BJ (cell line): ENCODE measurements around the gene DMD. TPM values are rescaled to one million over a fixed set of nuclear protein-coding genes. Genes with fewer than 3 reads are reported as not detected.

ENCODE experiments used
- CTCF ChIA-PET: fragments of 350-600 bp; formaldehyde crosslinking; extraction: SDS; loops from one replicate; lab custom pipeline; 2021; ENCODE audit warnings: antibody characterized with exemption, inconsistent platforms; lab: Yijun Ruan, JAX
- POLR2A ChIA-PET: fragments of 300-600 bp; sonication (Branson Sonifier 250); formaldehyde crosslinking; extraction: SDS; loops from one replicate; lab custom pipeline; 2021; ENCODE audit warnings: antibody characterized with exemption; lab: Charles Lee
- DNase-seq: peaks from one replicate; pipeline ENCODE4 v3.0.0-alpha.2; 2011; ENCODE audit warnings: low read depth
- H3K27me3 ChIP-seq: 2 replicates; pipeline ENCODE4 v1.6.0; 2011; ENCODE audit warnings: low read length; ENCODE audit not compliant: control insufficient read depth, insufficient read depth
- H3K36me3 ChIP-seq: 2 replicates; pipeline ENCODE4 v1.5.1; 2011; ENCODE audit warnings: low read length; ENCODE audit not compliant: control insufficient read depth, insufficient read depth
- H3K4me3 ChIP-seq: 2 replicates; pipeline ENCODE4 v1.5.1; 2011; ENCODE audit warnings: low read depth, mild to moderate bottlenecking, control low read depth, low read length
- CTCF ChIP-seq: IDR thresholded peaks from 2 replicates; pipeline ENCODE4 v1.5.1; 2011; ENCODE audit warnings: low read depth, mild to moderate bottlenecking, control low read depth, inconsistent platforms, low read length, moderate library complexity; ENCODE audit not compliant: insufficient read depth
- polyA plus RNA-seq: library from polyadenylated mRNA; depleted of rRNA; stranded (reverse); fragments of >200 nt; gene quantifications from 2 replicates; pipeline ENCODE4 v1.2.3, GENCODE V29; 2011

Gene DMD
- polyA plus RNA-seq, 1 experiment, result 12.5 TPM

GRCh38 chrX:31213941-31214340, 1997.4 kb downstream of the DMD start:
- POLR2A ChIA-PET, result interaction anchor here (0.5 kb wide), 1 partner anchor 414 kb away, joined by 4 read pairs; no protein-coding TSS in a partner anchor
- CTCF ChIA-PET, result interaction anchor here (0.7 to 1.7 kb wide), 14 partner anchors 18 to 442 kb away, joined by 3 to 13 read pairs (median 4); no protein-coding TSS in a partner anchor
- no peaks in the 10 kb centered on the region for H3K36me3 ChIP-seq
- TF ChIP-seq CTCF, result peak; percentile 63
- no peak for DNase-seq
- no peaks in the 10 kb centered on the region for H3K27me3 ChIP-seq
- H3K4me3 ChIP-seq, result no peak overlapping the region

GRCh38 chrX:31212856-31213748, 1998.2 kb downstream of the DMD start:
- CTCF ChIA-PET, result interaction anchor here (0.7 to 1.7 kb wide), 13 partner anchors 17 to 443 kb away, joined by 3 to 13 read pairs (median 4); no protein-coding TSS in a partner anchor

GRCh38 chrX:31209005-31209628, 2002.2 kb downstream of the DMD start:
- no peaks in the 10 kb centered on the region for H3K27me3 ChIP-seq
- CTCF ChIA-PET, result interaction anchor here (1.1 kb wide), 1 partner anchor 437 kb away, joined by 5 read pairs; no protein-coding TSS in a partner anchor
- no peak overlapping the region for H3K4me3 ChIP-seq
- TF ChIP-seq CTCF, result no peak
- POLR2A ChIA-PET, result no interaction called here
- no peaks in the 10 kb centered on the region for H3K36me3 ChIP-seq
- peak; percentile 24 for DNase-seq

More at GRCh38 chrX:31212856-31213748, 1998.2 kb downstream of the DMD start:
- POLR2A ChIA-PET, result no interaction called here
- H3K27me3 ChIP-seq, result no peaks in the 10 kb centered on the region
- DNase-seq, result no peak
- no peaks in the 10 kb centered on the region for H3K36me3 ChIP-seq
- H3K4me3 ChIP-seq, result no peak overlapping the region
- TF ChIP-seq CTCF, result no peak

- Histone ChIP-seq H3K4me3 (no peak overlapping the region), H3K27me3 (no peaks in the 10 kb centered on the region), H3K36me3 (no peaks in the 10 kb centered on the region; the same call in 1 of the 2 replicates)
- CTCF ChIA-PET, result no interaction called here
- no peak for TF ChIP-seq CTCF
- no peak for DNase-seq
- POLR2A ChIA-PET, result no interaction called here
Observed at GRCh38 chrX:31201503-31201902, 2009.8 kb downstream of the DMD start.

GRCh38 chrX:31200430-31200829, 2010.9 kb downstream of the DMD start:
- H3K36me3 ChIP-seq, result no peaks in the 10 kb centered on the region; the same call in 1 of the 2 replicates
- no peak for DNase-seq
- POLR2A ChIA-PET, result no interaction called here
- no peaks in the 10 kb centered on the region for H3K27me3 ChIP-seq
- H3K4me3 ChIP-seq, result no peak overlapping the region
- no peak for TF ChIP-seq CTCF
- CTCF ChIA-PET, result interaction anchor here (0.5 kb wide), 1 partner anchor 34 kb away, joined by 3 read pairs; no protein-coding TSS in a partner anchor
